RWPE2 (cell line): ENCODE results near the gene USP15.

ENCODE experiments used
- ATAC-seq: fragments of 200-7000 bp; cut with Tn5 transposase; 3 replicates; pipeline ENCODE4 v1.9.1; 2021; ENCODE audit warnings: low read depth
- DNase-seq: peaks from one replicate; pipeline ENCODE4 v3.0.0-alpha.2; 2020; ENCODE audit warnings: low spot score
- H3K27ac ChIP-seq: fragments of 450-650 bp; 2 replicates; pipeline ENCODE4 v1.5.1; 2017; ENCODE audit warnings: mild to moderate bottlenecking; ENCODE audit not compliant: poor library complexity, severe bottlenecking
- H3K27me3 ChIP-seq: fragments of 250-450 bp; sonication (Bioruptor Pico); 2 replicates; pipeline ENCODE4 v1.5.1; 2021; ENCODE audit warnings: mild to moderate bottlenecking, moderate library complexity; ENCODE audit not compliant: insufficient read depth, poor library complexity, severe bottlenecking
- H3K36me3 ChIP-seq: fragments of 250-450 bp; sonication (Bioruptor Pico); 2 replicates; pipeline ENCODE4 v1.5.1; 2020; ENCODE audit warnings: low read depth, mild to moderate bottlenecking, moderate library complexity
- H3K4me1 ChIP-seq: fragments of 250-450 bp; sonication (Bioruptor Pico); 2 replicates; pipeline ENCODE4 v1.5.1; 2021; ENCODE audit warnings: mild to moderate bottlenecking, moderate library complexity; ENCODE audit not compliant: insufficient read depth, poor library complexity, severe bottlenecking
- H3K4me3 ChIP-seq: fragments of 250-450 bp; sonication (Bioruptor Pico); 2 replicates; pipeline ENCODE4 v1.5.1; 2021; ENCODE audit warnings: mild to moderate bottlenecking, moderate library complexity; ENCODE audit not compliant: severe bottlenecking
- H3K9me3 ChIP-seq: fragments of 250-450 bp; sonication (Bioruptor Pico); 2 replicates; pipeline ENCODE4 v1.5.1; 2021; ENCODE audit warnings: mild to moderate bottlenecking, moderate library complexity; ENCODE audit not compliant: severe bottlenecking
- TF ChIP-seq, protein P1 (sequence below): fragments of 450-650 bp; IDR thresholded peaks from one replicate; pipeline ENCODE4 v1.5.1; 2017; ENCODE audit warnings: mild to moderate bottlenecking, moderate library complexity; ENCODE audit not compliant: poor library complexity, severe bottlenecking

The USP15 gene

DNA sequence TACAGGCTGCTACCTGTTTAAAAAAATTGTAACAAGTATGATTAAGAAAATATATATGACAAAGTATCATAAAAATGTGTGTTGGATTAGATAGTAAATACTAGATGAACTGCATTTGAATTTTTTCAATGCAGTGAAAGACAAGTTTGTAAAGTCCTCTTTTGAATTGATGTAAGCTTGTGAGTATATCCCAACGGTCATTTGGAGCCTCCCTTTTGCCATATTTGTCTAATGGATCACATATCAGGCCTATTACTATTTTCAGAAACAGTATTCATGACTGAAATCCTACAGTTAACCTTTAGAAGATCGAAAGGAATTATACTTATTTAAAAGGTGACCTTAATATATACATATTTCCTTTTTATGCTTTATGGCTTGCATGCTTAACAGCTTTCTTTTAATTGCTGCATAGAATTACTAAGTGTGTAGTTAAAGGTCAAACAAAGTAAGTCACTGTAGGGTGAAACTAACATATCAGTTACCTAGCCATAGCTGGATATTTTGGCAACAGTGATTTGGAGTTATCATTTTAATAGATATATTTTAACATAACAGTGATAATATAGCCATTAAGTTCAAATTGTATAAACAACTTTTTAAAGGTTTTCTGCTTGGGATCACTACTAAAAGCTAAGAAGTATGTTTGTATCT lies 53.6 kb downstream of the USP15 start:
- peaks cover 26% of the 10 kb centered on the region for H3K36me3 ChIP-seq
- H3K4me3 ChIP-seq, result no peak overlapping the region
- H3K9me3 ChIP-seq, result peaks cover 3% of the 10 kb centered on the region
- ATAC-seq, result no peak
- TF ChIP-seq, protein P1, sequence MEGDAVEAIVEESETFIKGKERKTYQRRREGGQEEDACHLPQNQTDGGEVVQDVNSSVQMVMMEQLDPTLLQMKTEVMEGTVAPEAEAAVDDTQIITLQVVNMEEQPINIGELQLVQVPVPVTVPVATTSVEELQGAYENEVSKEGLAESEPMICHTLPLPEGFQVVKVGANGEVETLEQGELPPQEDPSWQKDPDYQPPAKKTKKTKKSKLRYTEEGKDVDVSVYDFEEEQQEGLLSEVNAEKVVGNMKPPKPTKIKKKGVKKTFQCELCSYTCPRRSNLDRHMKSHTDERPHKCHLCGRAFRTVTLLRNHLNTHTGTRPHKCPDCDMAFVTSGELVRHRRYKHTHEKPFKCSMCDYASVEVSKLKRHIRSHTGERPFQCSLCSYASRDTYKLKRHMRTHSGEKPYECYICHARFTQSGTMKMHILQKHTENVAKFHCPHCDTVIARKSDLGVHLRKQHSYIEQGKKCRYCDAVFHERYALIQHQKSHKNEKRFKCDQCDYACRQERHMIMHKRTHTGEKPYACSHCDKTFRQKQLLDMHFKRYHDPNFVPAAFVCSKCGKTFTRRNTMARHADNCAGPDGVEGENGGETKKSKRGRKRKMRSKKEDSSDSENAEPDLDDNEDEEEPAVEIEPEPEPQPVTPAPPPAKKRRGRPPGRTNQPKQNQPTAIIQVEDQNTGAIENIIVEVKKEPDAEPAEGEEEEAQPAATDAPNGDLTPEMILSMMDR, result no peak
- H3K27ac ChIP-seq, result no peak overlapping the region
- DNase-seq, result no peak
- H3K27me3 ChIP-seq, result no peaks in the 10 kb centered on the region
- no peaks in the 10 kb centered on the region for H3K4me1 ChIP-seq

DNA sequence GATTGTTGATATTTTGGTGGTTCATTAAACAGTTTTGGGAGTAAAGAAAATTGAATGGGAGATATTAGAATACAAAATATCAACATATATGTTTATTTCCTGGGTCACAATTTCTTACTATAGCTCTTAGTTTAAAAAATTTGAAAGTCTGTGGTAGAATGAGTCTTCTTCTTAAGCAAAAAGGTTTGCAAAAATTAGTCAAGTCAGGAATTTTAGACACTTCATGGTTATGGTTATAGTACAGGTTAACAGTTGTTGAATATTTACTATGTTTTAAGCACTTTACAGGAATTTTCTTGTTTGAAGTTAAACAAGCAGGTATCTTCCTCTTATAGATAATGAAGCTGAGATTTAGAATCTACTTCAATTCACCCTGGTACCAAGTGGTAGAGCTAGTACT lies 56.8 kb downstream of the USP15 start:
- H3K4me3 ChIP-seq, result no peak overlapping the region
- DNase-seq (no peak), ATAC-seq (no peak)
- TF ChIP-seq, protein P1, result no peak
- peaks cover 3% of the 10 kb centered on the region for H3K9me3 ChIP-seq
- peaks cover 44% of the 10 kb centered on the region for H3K36me3 ChIP-seq
- H3K27ac ChIP-seq, result no peak overlapping the region
- no peaks in the 10 kb centered on the region for H3K4me1 ChIP-seq
- no peaks in the 10 kb centered on the region for H3K27me3 ChIP-seq

DNA sequence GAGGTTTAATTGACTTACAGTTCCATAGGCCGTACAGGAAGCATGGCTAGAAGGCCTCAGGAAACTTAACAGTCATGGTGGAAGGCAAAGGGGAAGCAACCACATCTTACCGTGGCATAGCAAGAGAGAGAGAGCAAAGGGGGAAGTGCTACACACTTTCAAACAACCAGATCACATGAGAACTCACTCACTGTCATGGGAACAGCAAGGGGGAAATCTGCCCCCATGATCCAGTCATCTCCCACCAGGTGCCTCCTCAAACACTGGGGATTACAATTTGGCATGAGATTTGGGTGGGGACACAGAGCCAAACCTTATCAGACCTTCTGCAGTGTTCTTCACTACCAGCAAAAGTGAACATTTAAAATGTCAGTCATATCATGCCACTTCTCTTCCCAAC lies 58.9 kb downstream of the USP15 start:
- Histone ChIP-seq H3K27ac (no peak overlapping the region), H3K27me3 (no peaks in the 10 kb centered on the region), H3K9me3 (no peaks in the 10 kb centered on the region), H3K36me3 (peaks cover 59% of the 10 kb centered on the region), H3K4me3 (no peak overlapping the region), H3K4me1 (no peaks in the 10 kb centered on the region)
- ATAC-seq, result no peak
- DNase-seq, result no peak
- TF ChIP-seq, protein P1, result no peak

DNA sequence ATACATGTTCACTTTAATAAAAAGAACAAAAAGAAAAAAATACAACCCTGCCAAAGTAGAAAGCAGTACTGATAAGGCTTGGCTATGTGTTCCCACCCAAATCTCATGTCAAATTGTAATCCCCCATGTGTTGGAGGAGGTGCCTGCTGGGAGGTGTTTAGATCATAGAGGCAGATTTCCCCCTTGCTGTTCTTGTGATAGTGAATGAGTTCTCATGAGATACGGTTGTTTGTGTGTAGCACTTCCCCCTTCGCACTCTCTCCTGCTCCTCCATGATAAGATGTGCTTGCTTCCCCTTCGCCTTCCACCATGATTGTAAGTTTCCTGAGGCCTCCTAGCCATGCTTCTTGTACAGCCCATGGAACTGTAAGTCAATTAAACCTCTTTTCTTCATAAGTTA lies 59.9 kb downstream of the USP15 start:
- H3K9me3 ChIP-seq, result no peaks in the 10 kb centered on the region
- no peak for DNase-seq
- H3K27ac ChIP-seq, result no peak overlapping the region
- H3K4me1 ChIP-seq, result no peaks in the 10 kb centered on the region
- TF ChIP-seq, protein P1, result no peak
- H3K36me3 ChIP-seq, result peaks cover 56% of the 10 kb centered on the region
- ATAC-seq, result no peak
- H3K27me3 ChIP-seq, result no peaks in the 10 kb centered on the region
- H3K4me3 ChIP-seq, result no peak overlapping the region

DNA sequence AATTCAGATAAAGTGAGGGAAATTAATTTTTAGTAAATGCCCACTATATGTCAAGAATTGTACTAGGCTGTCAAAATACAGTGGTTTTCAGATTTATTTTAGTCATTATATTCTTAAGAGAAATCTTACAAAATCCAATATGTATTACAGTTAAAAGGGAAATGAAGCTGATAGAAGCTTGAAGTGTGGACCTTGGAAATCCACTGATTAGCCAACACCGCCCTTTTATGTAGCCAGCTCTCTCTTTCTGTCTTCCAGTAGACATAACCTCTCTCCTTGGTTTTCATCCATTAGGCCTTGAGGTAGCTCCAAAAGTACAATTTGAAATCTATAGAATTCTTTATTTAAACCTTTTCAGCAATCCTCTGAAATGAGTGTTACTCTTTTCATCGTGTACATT lies 63.2 kb downstream of the USP15 start:
- peaks cover 63% of the 10 kb centered on the region for H3K36me3 ChIP-seq
- DNase-seq (no peak), ATAC-seq (no peak)
- H3K4me1 ChIP-seq, result no peaks in the 10 kb centered on the region
- no peaks in the 10 kb centered on the region for H3K9me3 ChIP-seq
- no peaks in the 10 kb centered on the region for H3K27me3 ChIP-seq
- H3K27ac ChIP-seq, result no peak overlapping the region
- H3K4me3 ChIP-seq, result no peak overlapping the region
- TF ChIP-seq, protein P1, result no peak
